K562 (cell line): Measurements from ENCODE around the gene ENOX2. TPM values are rescaled to one million over a fixed set of nuclear protein-coding genes. Genes with fewer than 3 reads are reported as not detected.

Experiments
- BACH1 ChIP-seq: fragments of 200-800 bp; sonication (Bioruptor generic); IDR thresholded peaks from 2 replicates; pipeline ENCODE4 v1.6.1; 2016; ENCODE audit warnings: missing genetic modification characterization, missing compliant biosample characterization
- BRD4 ChIP-seq: fragments of 200-600 bp; sonication (generic); IDR thresholded peaks from 2 replicates; pipeline ENCODE4 v1.6.1; 2017; ENCODE audit warnings: inconsistent platforms
- CC2D1A ChIP-seq: fragments of 450-650 bp; IDR thresholded peaks from 2 replicates; pipeline ENCODE4 v1.6.1; 2017; ENCODE audit warnings: mild to moderate bottlenecking
- DMBX1 ChIP-seq: fragments of 250-450 bp; sonication (Bioruptor Pico); IDR thresholded peaks from 2 replicates; pipeline ENCODE4 v1.8.0; 2022; ENCODE audit warnings: inconsistent platforms, mild to moderate bottlenecking, moderate library complexity, borderline replicate concordance
- E2F3 ChIP-seq: fragments of 250-450 bp; sonication (Bioruptor Pico); IDR thresholded peaks from 2 replicates; pipeline ENCODE4 v1.4.0; 2020; ENCODE audit warnings: mild to moderate bottlenecking
- ELF2 ChIP-seq: fragments of 250-450 bp; sonication (Bioruptor Pico); IDR thresholded peaks from 2 replicates; pipeline ENCODE4 v1.5.0; 2021; ENCODE audit warnings: mild to moderate bottlenecking
- FOXJ3 ChIP-seq: sonication (generic); formaldehyde crosslinking; IDR thresholded peaks from 2 replicates; pipeline ENCODE4 v1.4.0; 2020; ENCODE audit warnings: mild to moderate bottlenecking, missing genetic modification reagents
- GABPB1 ChIP-seq: sonication (generic); formaldehyde crosslinking; IDR thresholded peaks from 2 replicates; pipeline ENCODE4 v1.8.0; 2022; ENCODE audit warnings: mild to moderate bottlenecking, missing genetic modification reagents
- GATAD2B ChIP-seq: fragments of 450-650 bp; IDR thresholded peaks from 2 replicates; pipeline ENCODE4 v1.6.1; 2017; ENCODE audit warnings: mild to moderate bottlenecking, borderline replicate concordance
- HMG20A ChIP-seq: fragments of 450-650 bp; formaldehyde crosslinking; conservative IDR thresholded peaks from 2 replicates; pipeline ENCODE4 v1.4.0; 2020; ENCODE audit warnings: mild to moderate bottlenecking, mixed read lengths
- MEF2A ChIP-seq: IDR thresholded peaks from 2 replicates; pipeline ENCODE4 v1.6.1; 2011; ENCODE audit warnings: low read depth, mild to moderate bottlenecking, low read length, moderate library complexity; ENCODE audit not compliant: control insufficient read depth
- POLR2B ChIP-seq: fragments of 450-650 bp; IDR thresholded peaks from 2 replicates; pipeline ENCODE4 v1.6.1; 2018; ENCODE audit warnings: low read depth; ENCODE audit not compliant: partially characterized antibody
- RBBP5 ChIP-seq: fragments of 200-600 bp; sonication (generic); IDR thresholded peaks from 2 replicates; pipeline ENCODE4 v1.6.1; 2012; ENCODE audit warnings: borderline replicate concordance, mild to moderate bottlenecking, low read length, control low read depth, inconsistent platforms; ENCODE audit not compliant: insufficient read depth, poor library complexity, severe bottlenecking
- RERE ChIP-seq: sonication (generic); formaldehyde crosslinking; IDR thresholded peaks from 2 replicates; pipeline ENCODE4 v1.8.0; 2023; ENCODE audit warnings: missing genetic modification reagents, mild to moderate bottlenecking, borderline replicate concordance
- SOX6 ChIP-seq: fragments of 450-650 bp; IDR thresholded peaks from 2 replicates; pipeline ENCODE4 v1.6.1; 2014; ENCODE audit warnings: mild to moderate bottlenecking
- U2AF2 ChIP-seq: fragments of 200-400 bp; formaldehyde crosslinking; optimal IDR thresholded peaks from 2 replicates; pipeline ENCODE3; 2017; ENCODE audit warnings: low read depth, mild to moderate bottlenecking, low read length
- ZEB2 ChIP-seq: fragments of 450-650 bp; IDR thresholded peaks from 2 replicates; pipeline ENCODE4 v1.6.1; 2016
- ZFPM2 ChIP-seq: fragments of 250-450 bp; sonication (Bioruptor Pico); IDR thresholded peaks from 2 replicates; pipeline ENCODE4 v1.5.1; 2022; ENCODE audit warnings: mild to moderate bottlenecking
- ZNF212 ChIP-seq: fragments of 450-650 bp; formaldehyde crosslinking; IDR thresholded peaks from 2 replicates; pipeline ENCODE4 v1.4.0; 2020; ENCODE audit warnings: mild to moderate bottlenecking
- ZNF431 ChIP-seq: sonication (generic); formaldehyde crosslinking; IDR thresholded peaks from 2 replicates; pipeline ENCODE4 v1.8.0; 2022; ENCODE audit warnings: mild to moderate bottlenecking, missing genetic modification reagents
- polyA plus RNA-seq, 8 experiments: library from polyadenylated mRNA; depleted of rRNA in 4 of 8; stranded (reverse) in 5 of 8; unstranded in 3 of 8; fragments of >200 nt; fragmentation: Nextera tagmentation in 2 of 8; fragmentation: Illumina TruSeq in 1 of 8; extraction: Ambion mirVana in 2 of 8; extraction: Trizol in 1 of 8; gene quantifications; 2 replicates each; pipeline versions ENCODE4 v1.2.1 to v1.2.3, GENCODE V29; 2011 to 2014; ENCODE audit warnings: inconsistent platforms in 1 of 8, missing spikeins in 1 of 8
- total RNA-seq, 7 experiments: library from RNA; depleted of rRNA in 6 of 7; stranded (reverse); fragments of >200 nt in 6 of 7; fragmentation: Illumina TruSeq in 2 of 7; extraction: Trizol in 2 of 7; gene quantifications; 2 replicates each; pipeline versions ENCODE4 v1.2.1 to v1.2.3, GENCODE V29; 2011 to 2021; ENCODE audit warnings: low replicate concordance in 1 of 7
- TF ChIP-seq, protein P1 (sequence below): sonication (generic); formaldehyde crosslinking; IDR thresholded peaks from 2 replicates; pipeline ENCODE4 v1.8.0; 2022; ENCODE audit warnings: missing genetic modification reagents, mild to moderate bottlenecking, borderline replicate concordance

ENOX2 gene
- total and polyA plus RNA-seq, 9 of the 15 experiments (the other 6 are each of a cell fraction or from before 2014, with no cell fraction given), result 6.1 to 24.0 (median 13.8) TPM

DNA sequence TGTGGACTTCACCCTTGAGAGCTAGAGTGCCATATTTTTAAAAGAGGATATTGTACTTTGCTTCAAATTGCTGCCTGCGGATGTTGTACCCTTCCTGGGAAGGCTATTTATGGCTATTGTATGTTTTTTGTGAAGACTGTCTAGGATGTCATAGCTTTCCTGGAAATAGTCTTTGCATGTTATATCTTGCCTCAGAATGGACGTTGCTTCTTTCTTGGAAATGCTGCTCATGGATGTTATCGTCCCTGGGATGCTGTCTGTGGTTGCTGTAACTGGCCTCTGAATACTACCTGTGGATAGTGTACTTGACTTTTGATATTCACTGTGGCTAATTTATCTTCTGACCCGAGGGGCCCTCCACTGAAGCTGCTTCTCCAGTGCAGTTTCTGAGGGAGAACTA, 146.8 kb downstream of the ENOX2 start (continued):
- no peak for TF ChIP-seq FOXJ3 (CRISPR knock-in tag)
- peak; percentile 95 for TF ChIP-seq ZEB2
- TF ChIP-seq, protein P1, sequence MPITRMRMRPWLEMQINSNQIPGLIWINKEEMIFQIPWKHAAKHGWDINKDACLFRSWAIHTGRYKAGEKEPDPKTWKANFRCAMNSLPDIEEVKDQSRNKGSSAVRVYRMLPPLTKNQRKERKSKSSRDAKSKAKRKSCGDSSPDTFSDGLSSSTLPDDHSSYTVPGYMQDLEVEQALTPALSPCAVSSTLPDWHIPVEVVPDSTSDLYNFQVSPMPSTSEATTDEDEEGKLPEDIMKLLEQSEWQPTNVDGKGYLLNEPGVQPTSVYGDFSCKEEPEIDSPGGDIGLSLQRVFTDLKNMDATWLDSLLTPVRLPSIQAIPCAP (CRISPR knock-in tag), result no peak
- TF ChIP-seq SOX6, result peak; percentile 89
- TF ChIP-seq POLR2B, result no peak
- TF ChIP-seq ELF2 (CRISPR knock-in tag), result no peak
- TF ChIP-seq CC2D1A, result no peak
- TF ChIP-seq GATAD2B, result peak; percentile 31; the same call in 1 of the 2 replicates
- peak; percentile 74; the same call in 1 of the 2 replicates for TF ChIP-seq MEF2A
- no peak for TF ChIP-seq RERE (CRISPR knock-in tag)
- TF ChIP-seq BACH1 (tag), result no peak
- TF ChIP-seq ZFPM2 (CRISPR knock-in tag), result no peak
- no peak for TF ChIP-seq RBBP5
- no peak for TF ChIP-seq E2F3
- TF ChIP-seq HMG20A (CRISPR knock-in tag), result no peak
- TF ChIP-seq ZNF431 (CRISPR knock-in tag), result no peak
- no peak for TF ChIP-seq DMBX1
- no peak for TF ChIP-seq U2AF2
- TF ChIP-seq GABPB1 (CRISPR knock-in tag), result no peak
- TF ChIP-seq ZNF212 (CRISPR knock-in tag), result no peak
- no peak for TF ChIP-seq BRD4
